ENCODE results near the gene IRF3.

Gene IRF3

GRCh38 chr19:49687566-49688316 is 22.1 kb upstream of the IRF3 start:
- DNase-seq, result no peak

GRCh38 chr19:49687150-49687549 is 21.5 kb upstream of the IRF3 start:
- DNase-seq, result no peak

GRCh38 chr19:49686503-49687088 is 20.9 kb upstream of the IRF3 start:
- DNase-seq, result no peak

GRCh38 chr19:49685845-49686332 is 20.2 kb upstream of the IRF3 start:
- no peak for DNase-seq

GRCh38 chr19:49684983-49685553 is 19.4 kb upstream of the IRF3 start:
- no peak for DNase-seq

GRCh38 chr19:49684251-49684982 is 18.8 kb upstream of the IRF3 start:
- peak; percentile 37 for DNase-seq

GRCh38 chr19:49683814-49684250 is 18.2 kb upstream of the IRF3 start:
- no peak for DNase-seq

- no peak for DNase-seq
These were observed 16.6 kb upstream of the IRF3 start for GRCh38 chr19:49682274-49682673.

- no peak for DNase-seq
These were observed 16.2 kb upstream of the IRF3 start for GRCh38 chr19:49681830-49682229.

GRCh38 chr19:49680421-49681351 is 15.0 kb upstream of the IRF3 start:
- DNase-seq, result peak; percentile 96

GRCh38 chr19:49679771-49680413 is 14.2 kb upstream of the IRF3 start:
- no peak for DNase-seq

GRCh38 chr19:49678985-49679770 is 13.5 kb upstream of the IRF3 start:
- DNase-seq, result no peak

GRCh38 chr19:49677901-49678674 is 12.4 kb upstream of the IRF3 start:
- peak; percentile 85 for DNase-seq

- DNase-seq, result peak; percentile 62
These were observed 11.7 kb upstream of the IRF3 start, which contains the start of gene PRMT1 for GRCh38 chr19:49677231-49677900. Gene PRMT1 (plus strand): TSS chr19:49677271. CDS start chr19:49677281, 10 bp downstream.

- DNase-seq, result peak; percentile 99
These were observed 11.2 kb upstream of the IRF3 start for GRCh38 chr19:49676784-49677230.

GRCh38 chr19:49676136-49676783 is 10.6 kb upstream of the IRF3 start:
- no peak for DNase-seq

GRCh38 chr19:49672131-49672919 is 6.7 kb upstream of the IRF3 start:
- DNase-seq, result peak; percentile 82

- DNase-seq, result no peak
These were observed 3.9 kb upstream of the IRF3 start for GRCh38 chr19:49669516-49669915.

Data from activated naive CD4-positive, alpha-beta T cell treated with Interleukin-2 at 50 U/mL for 16 hours (primary cell).